Measurements from ENCODE around the gene ZNF581.
A peak's percentile ranks its signal among the peaks of the same experiment; 100 is the strongest.

ZNF581 gene

DNA sequence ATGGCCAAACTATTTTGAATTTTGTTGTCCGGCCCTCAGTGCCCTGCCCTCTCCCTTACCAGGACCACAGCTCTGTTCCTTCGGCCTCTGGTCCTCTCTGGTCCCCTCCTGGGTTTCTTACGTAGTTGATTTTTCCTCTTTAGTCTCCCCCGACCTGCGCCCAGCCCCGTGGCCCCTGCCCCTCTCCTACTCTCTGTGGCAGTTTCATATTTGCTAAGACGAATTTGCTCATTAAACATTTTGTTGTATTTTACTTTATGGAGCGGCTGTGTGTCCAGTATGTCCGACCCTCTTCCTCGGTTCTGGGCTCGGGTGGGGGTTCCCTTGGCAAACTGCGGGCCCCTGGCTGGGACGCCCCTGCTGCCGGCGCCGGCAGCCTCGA is 31.0 kb downstream of the ZNF581 start:
- H3K18ac ChIP-seq (ENCODE audit: low read length): no peak overlapping the region
- H2AK5ac ChIP-seq (ENCODE audit: low read length): no peak overlapping the region
- H3K79me2 ChIP-seq (ENCODE audit: control insufficient read depth, insufficient read depth, low read length, poor library complexity): peaks cover 9% of the 10 kb centered on the region
- no peak overlapping the region for H2BK5ac ChIP-seq (ENCODE audit: low read depth, low read length, poor library complexity)
- H3K4ac ChIP-seq (ENCODE audit: low read depth, low read length): no peak overlapping the region
- H3K14ac ChIP-seq (ENCODE audit: low read length): no peak overlapping the region
- peak overlapping the region; percentile 11 for H4K91ac ChIP-seq (ENCODE audit: low read depth, low read length)
- H2BK12ac ChIP-seq (ENCODE audit: low read length): no peak overlapping the region
- no CpG with 5 or more reads among the region's 17 CpGs for WGBS (ENCODE audit: extremely low coverage, insufficient coverage, insufficient read length)
- H2AFZ ChIP-seq (ENCODE audit: insufficient read depth, low read length, poor library complexity): no peak overlapping the region
- H3K4me1 ChIP-seq (ENCODE audit: control insufficient read depth in 1 of 2, insufficient read depth in 2 of 2, low read length in 2 of 2): peaks cover 0 to 3% of the 10 kb centered on the region in 2 experiments
- H3K23ac ChIP-seq (ENCODE audit: low read length): no peak overlapping the region
- peak overlapping the region; percentile 70 for H3K9ac ChIP-seq (ENCODE audit: low read length)
- peak overlapping the region; percentile 65 for H3K4me2 ChIP-seq (ENCODE audit: low read length)
- peaks cover 2% of the 10 kb centered on the region for H3K9me3 ChIP-seq (ENCODE audit: insufficient read depth, low read depth, low read length)
- H4K8ac ChIP-seq (ENCODE audit: low read depth, low read length): peak overlapping the region; percentile 73
- H4K12ac ChIP-seq (ENCODE audit: low read depth, low read length): no peak overlapping the region
- no peaks in the 10 kb centered on the region for H3K27me3 ChIP-seq (ENCODE audit: insufficient read depth, low read length)
- peak in 1 of 2 donors; percentile 5 for DNase-seq
- no peak overlapping the region for H2BK120ac ChIP-seq (ENCODE audit: insufficient read depth, low read length, poor library complexity)
- H3K27ac ChIP-seq (ENCODE audit: low read depth, low read length): no peak overlapping the region
- peaks cover 45 to 56% of the 10 kb centered on the region in 2 experiments for H3K36me3 ChIP-seq (ENCODE audit: control insufficient read depth in 1 of 2, insufficient read depth in 2 of 2, low read length in 2 of 2)
- H3K4me3 ChIP-seq (ENCODE audit: low read depth, low read length): peak overlapping the region; percentile 98
- peaks cover 4% of the 10 kb centered on the region for H3K79me1 ChIP-seq (ENCODE audit: low read length)

DNA sequence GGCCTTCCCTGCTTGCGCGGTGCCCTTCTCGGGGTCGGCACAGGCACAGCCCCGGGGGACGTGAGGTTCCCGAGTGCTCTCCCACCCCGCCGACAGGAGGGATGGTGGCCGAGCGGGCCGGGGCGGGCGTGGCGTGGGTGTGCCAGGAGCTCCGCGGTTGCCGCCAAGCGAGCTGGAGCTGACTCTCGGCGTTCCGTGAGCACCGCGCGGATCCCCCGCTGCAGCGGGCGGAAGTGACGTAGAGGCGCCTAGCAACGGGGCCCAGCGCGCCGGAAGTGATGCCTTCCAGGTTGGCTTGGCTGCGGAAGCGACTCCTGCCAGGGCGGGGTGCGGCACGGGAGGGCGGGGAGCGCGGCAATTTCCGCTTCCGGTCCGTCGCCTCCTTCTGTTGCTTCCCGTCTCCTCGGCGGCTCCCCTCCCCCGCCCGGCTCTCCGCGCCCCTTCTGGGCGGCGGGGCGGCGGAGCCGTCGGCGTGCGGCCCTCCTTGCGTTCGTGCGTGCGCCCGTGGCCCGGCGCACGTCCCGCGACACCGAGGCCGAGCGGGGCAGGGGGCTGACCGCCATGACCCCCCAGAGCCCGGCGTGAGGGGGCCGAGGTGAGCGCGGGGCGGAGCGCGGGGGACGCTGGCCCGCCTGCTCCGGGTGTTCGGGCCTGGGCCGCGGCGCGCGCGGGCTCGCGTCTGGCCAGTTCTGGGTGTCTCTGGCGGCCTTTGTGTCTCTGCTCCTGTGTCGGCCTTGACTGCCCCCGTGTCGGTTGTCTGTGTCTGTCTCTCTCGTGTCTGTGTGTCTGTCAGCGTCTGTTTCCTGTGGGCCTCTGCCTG is 31.6 kb downstream of the ZNF581 start, which contains the start of gene EPN1:
Gene EPN1, plus strand, starts transcription at position 386 of the 820 bp plus-strand sequence. CDS start 3,402 bp downstream, outside the sequence.
- Histone ChIP-seq H4K12ac (ENCODE audit: low read depth, low read length) (peak within 1 kb of the TSS; percentile 93), H3K23ac (ENCODE audit: low read length) (peak within 1 kb of the TSS; percentile 55), H3K4me1 (ENCODE audit: control insufficient read depth in 1 of 2, insufficient read depth in 2 of 2, low read length in 2 of 2) (peaks cover 0 to 3% of the 10 kb centered on the region in 2 experiments), H3K27ac (ENCODE audit: low read depth, low read length) (peak within 1 kb of the TSS; percentile 61), H3K9me3 (ENCODE audit: insufficient read depth, low read depth, low read length) (peaks cover 2% of the 10 kb centered on the region), H3K79me1 (ENCODE audit: low read length) (peaks cover 4% of the 10 kb centered on the region), H3K36me3 (ENCODE audit: control insufficient read depth in 1 of 2, insufficient read depth in 2 of 2, low read length in 2 of 2) (peaks cover 45 to 56% of the 10 kb centered on the region in 2 experiments), H3K79me2 (ENCODE audit: control insufficient read depth, insufficient read depth, low read length, poor library complexity) (peaks cover 9% of the 10 kb centered on the region), H2AK5ac (ENCODE audit: low read length) (peak within 1 kb of the TSS; percentile 60), H3K4ac (ENCODE audit: low read depth, low read length) (peak within 1 kb of the TSS; percentile 89), H3K27me3 (ENCODE audit: insufficient read depth, low read length) (no peaks in the 10 kb centered on the region), H3K4me3 (ENCODE audit: low read depth, low read length) (peak within 1 kb of the TSS; percentile 98), H2BK120ac (ENCODE audit: insufficient read depth, low read length, poor library complexity) (peak within 1 kb of the TSS; percentile 84), H3K4me2 (ENCODE audit: low read length) (peak within 1 kb of the TSS; percentile 78), H3K9ac (ENCODE audit: low read length) (peak within 1 kb of the TSS; percentile 98), H4K91ac (ENCODE audit: low read depth, low read length) (peak within 1 kb of the TSS; percentile 93), H2BK12ac (ENCODE audit: low read length) (no peak within 1 kb of the TSS), H3K18ac (ENCODE audit: low read length) (peak within 1 kb of the TSS; percentile 99), H2BK5ac (ENCODE audit: low read depth, low read length, poor library complexity) (peak within 1 kb of the TSS; percentile 87), H4K8ac (ENCODE audit: low read depth, low read length) (peak within 1 kb of the TSS; percentile 95), H2AFZ (ENCODE audit: insufficient read depth, low read length, poor library complexity) (peak within 1 kb of the TSS; percentile 88), H3K14ac (ENCODE audit: low read length) (peak within 1 kb of the TSS; percentile 95)
- no CpG with 5 or more reads among the region's 101 CpGs for WGBS (ENCODE audit: extremely low coverage, insufficient coverage, insufficient read length)
- peak; percentile 98 for DNase-seq

DNA sequence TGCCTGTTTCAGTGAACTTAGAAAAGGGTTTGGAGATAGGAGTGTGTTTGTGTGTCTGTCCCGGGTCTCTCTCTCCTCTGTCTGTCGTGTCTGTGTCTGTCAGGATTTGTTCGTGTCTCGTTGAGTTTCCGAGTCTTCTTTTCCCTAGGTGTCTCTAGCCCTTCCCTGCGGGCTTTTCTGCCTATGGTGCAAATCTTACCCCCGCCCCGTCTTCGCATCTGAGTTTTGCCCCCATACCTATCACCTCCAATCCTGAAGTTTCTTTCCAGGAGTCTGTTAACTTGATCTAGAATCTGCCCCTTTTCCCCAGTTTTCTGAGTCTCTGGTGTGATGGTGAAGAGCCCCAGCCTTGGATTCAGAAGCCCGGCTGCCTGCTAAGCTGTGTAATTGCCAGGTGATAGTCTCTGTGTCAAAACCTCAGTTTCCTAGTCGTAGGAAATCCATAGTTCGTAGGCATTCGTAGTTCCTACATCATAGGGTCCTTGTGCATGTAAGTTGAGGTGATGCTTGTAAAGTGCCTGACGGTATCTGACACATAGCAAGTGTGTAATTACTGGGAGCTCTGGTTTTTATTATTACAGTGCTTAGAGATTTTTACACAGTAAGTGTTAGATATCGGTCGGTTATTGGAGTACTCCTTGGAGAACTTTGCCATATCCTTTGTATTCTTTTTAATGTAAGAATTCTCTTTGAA is 32.4 kb downstream of the ZNF581 start:
- Histone ChIP-seq H3K27ac (ENCODE audit: low read depth, low read length) (no peak overlapping the region), H2BK120ac (ENCODE audit: insufficient read depth, low read length, poor library complexity) (no peak overlapping the region), H3K9ac (ENCODE audit: low read length) (peak overlapping the region; percentile 98), H2BK5ac (ENCODE audit: low read depth, low read length, poor library complexity) (peak overlapping the region; percentile 87), H3K79me1 (ENCODE audit: low read length) (peaks cover 4% of the 10 kb centered on the region), H3K4ac (ENCODE audit: low read depth, low read length) (peak overlapping the region; percentile 89), H3K14ac (ENCODE audit: low read length) (peak overlapping the region; percentile 95), H4K12ac (ENCODE audit: low read depth, low read length) (peak overlapping the region; percentile 93), H3K4me3 (ENCODE audit: low read depth, low read length) (peak overlapping the region; percentile 98), H4K91ac (ENCODE audit: low read depth, low read length) (peak overlapping the region; percentile 93), H3K36me3 (ENCODE audit: control insufficient read depth in 1 of 2, insufficient read depth in 2 of 2, low read length in 2 of 2) (peaks cover 45 to 55% of the 10 kb centered on the region in 2 experiments), H3K79me2 (ENCODE audit: control insufficient read depth, insufficient read depth, low read length, poor library complexity) (peaks cover 9% of the 10 kb centered on the region), H3K4me2 (ENCODE audit: low read length) (peak overlapping the region; percentile 78), H3K27me3 (ENCODE audit: insufficient read depth, low read length) (no peaks in the 10 kb centered on the region), H4K8ac (ENCODE audit: low read depth, low read length) (peak overlapping the region; percentile 95), H3K9me3 (ENCODE audit: insufficient read depth, low read depth, low read length) (no peaks in the 10 kb centered on the region), H3K4me1 (ENCODE audit: control insufficient read depth in 1 of 2, insufficient read depth in 2 of 2, low read length in 2 of 2) (peaks cover 0 to 3% of the 10 kb centered on the region in 2 experiments), H2BK12ac (ENCODE audit: low read length) (no peak overlapping the region), H3K23ac (ENCODE audit: low read length) (peak overlapping the region; percentile 55), H3K18ac (ENCODE audit: low read length) (peak overlapping the region; percentile 99), H2AK5ac (ENCODE audit: low read length) (peak overlapping the region; percentile 60), H2AFZ (ENCODE audit: insufficient read depth, low read length, poor library complexity) (peak overlapping the region; percentile 88)
- DNase-seq: no peak
- WGBS (ENCODE audit: extremely low coverage, insufficient coverage, insufficient read length): no CpG with 5 or more reads among the region's 16 CpGs

DNA sequence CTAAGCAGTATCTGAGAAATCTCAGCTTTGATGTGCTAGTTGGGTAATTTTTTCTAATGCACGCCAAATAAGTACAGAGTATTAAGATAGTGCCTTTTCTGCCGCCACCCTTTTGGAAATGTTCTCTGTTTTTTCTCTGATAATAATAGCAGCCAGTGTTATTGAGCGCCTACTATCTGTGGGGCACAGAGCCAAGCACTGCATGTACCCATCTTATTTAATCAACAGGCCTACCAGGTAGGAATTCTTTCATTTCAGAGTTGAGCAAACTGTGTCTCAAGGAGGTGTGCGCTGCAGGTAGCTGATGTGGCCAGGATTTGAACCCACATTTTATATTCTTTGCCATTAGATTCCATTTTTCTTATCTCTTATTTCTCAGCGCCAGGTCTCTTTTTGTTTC is 32.9 kb downstream of the ZNF581 start:
- H4K12ac ChIP-seq (ENCODE audit: low read depth, low read length): no peak overlapping the region
- H3K27ac ChIP-seq (ENCODE audit: low read depth, low read length): no peak overlapping the region
- H3K79me2 ChIP-seq (ENCODE audit: control insufficient read depth, insufficient read depth, low read length, poor library complexity): peaks cover 9% of the 10 kb centered on the region
- H2BK12ac ChIP-seq (ENCODE audit: low read length): no peak overlapping the region
- H2AFZ ChIP-seq (ENCODE audit: insufficient read depth, low read length, poor library complexity): no peak overlapping the region
- H3K9me3 ChIP-seq (ENCODE audit: insufficient read depth, low read depth, low read length): no peaks in the 10 kb centered on the region
- H2AK5ac ChIP-seq (ENCODE audit: low read length): no peak overlapping the region
- peak overlapping the region; percentile 34 for H3K4ac ChIP-seq (ENCODE audit: low read depth, low read length)
- H3K23ac ChIP-seq (ENCODE audit: low read length): no peak overlapping the region
- peaks cover 49 to 57% of the 10 kb centered on the region in 2 experiments for H3K36me3 ChIP-seq (ENCODE audit: control insufficient read depth in 1 of 2, insufficient read depth in 2 of 2, low read length in 2 of 2)
- H2BK5ac ChIP-seq (ENCODE audit: low read depth, low read length, poor library complexity): no peak overlapping the region
- H2BK120ac ChIP-seq (ENCODE audit: insufficient read depth, low read length, poor library complexity): no peak overlapping the region
- H3K79me1 ChIP-seq (ENCODE audit: low read length): peaks cover 4% of the 10 kb centered on the region
- H3K14ac ChIP-seq (ENCODE audit: low read length): no peak overlapping the region
- peak overlapping the region; percentile 20 for H3K4me2 ChIP-seq (ENCODE audit: low read length)
- no peak overlapping the region for H4K8ac ChIP-seq (ENCODE audit: low read depth, low read length)
- no peak overlapping the region for H3K9ac ChIP-seq (ENCODE audit: low read length)
- peaks cover 0 to 3% of the 10 kb centered on the region in 2 experiments for H3K4me1 ChIP-seq (ENCODE audit: control insufficient read depth in 1 of 2, insufficient read depth in 2 of 2, low read length in 2 of 2)
- no peak overlapping the region for H3K18ac ChIP-seq (ENCODE audit: low read length)
- H3K4me3 ChIP-seq (ENCODE audit: low read depth, low read length): no peak overlapping the region
- no peaks in the 10 kb centered on the region for H3K27me3 ChIP-seq (ENCODE audit: insufficient read depth, low read length)
- H4K91ac ChIP-seq (ENCODE audit: low read depth, low read length): no peak overlapping the region
- DNase-seq: no peak
- WGBS (ENCODE audit: extremely low coverage, insufficient coverage, insufficient read length): no CpG with 5 or more reads among the region's 5 CpGs
